WTC11 (cell line): ENCODE data around the gene JAKMIP1.

ENCODE experiments used
- CTCF ChIP-seq: fragments of 200-600 bp; IDR thresholded peaks from 2 replicates; pipeline ENCODE4 v1.8.0; 2022; ENCODE audit warnings: antibody characterized with exemption
- NR3C1 ChIP-seq: sonication (generic); formaldehyde crosslinking; conservative IDR thresholded peaks from 2 replicates; pipeline ENCODE4 v1.8.1; 2023; ENCODE audit warnings: low read depth, mild to moderate bottlenecking, missing genetic modification reagents
- TCF7 ChIP-seq: sonication (generic); formaldehyde crosslinking; IDR thresholded peaks from 2 replicates; pipeline ENCODE4 v1.8.0; 2022; ENCODE audit warnings: mild to moderate bottlenecking, low read depth, missing genetic modification reagents, moderate library complexity
- TF ChIP-seq, protein P1 (sequence below): sonication (generic); formaldehyde crosslinking; IDR thresholded peaks from 2 replicates; pipeline ENCODE4 v1.8.1; 2023; ENCODE audit warnings: mild to moderate bottlenecking, missing genetic modification reagents

- TF ChIP-seq NR3C1 (CRISPR knock-in tag) (no peak), TCF7 (CRISPR knock-in tag) (no peak), CTCF (no peak)
- TF ChIP-seq, protein P1, sequence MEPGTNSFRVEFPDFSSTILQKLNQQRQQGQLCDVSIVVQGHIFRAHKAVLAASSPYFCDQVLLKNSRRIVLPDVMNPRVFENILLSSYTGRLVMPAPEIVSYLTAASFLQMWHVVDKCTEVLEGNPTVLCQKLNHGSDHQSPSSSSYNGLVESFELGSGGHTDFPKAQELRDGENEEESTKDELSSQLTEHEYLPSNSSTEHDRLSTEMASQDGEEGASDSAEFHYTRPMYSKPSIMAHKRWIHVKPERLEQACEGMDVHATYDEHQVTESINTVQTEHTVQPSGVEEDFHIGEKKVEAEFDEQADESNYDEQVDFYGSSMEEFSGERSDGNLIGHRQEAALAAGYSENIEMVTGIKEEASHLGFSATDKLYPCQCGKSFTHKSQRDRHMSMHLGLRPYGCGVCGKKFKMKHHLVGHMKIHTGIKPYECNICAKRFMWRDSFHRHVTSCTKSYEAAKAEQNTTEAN (CRISPR knock-in tag): no peak
Measured at GRCh38 chr4:6141554-6141953, 58.8 kb downstream of the JAKMIP1 start.
